ENCODE data around the gene SHROOM4. TPM values are rescaled to one million over a fixed set of nuclear protein-coding genes. Genes with fewer than 3 reads are reported as not detected.

The SHROOM4 gene
- total RNA-seq, 1 experiment from 2014 or later, result 2.1 TPM

- no peak overlapping the region for H4K91ac ChIP-seq (ENCODE audit: insufficient read length, low read depth, low read length)
- H3K79me1 ChIP-seq (ENCODE audit: insufficient read depth, low read depth, low read length, poor library complexity, severe bottlenecking), result no peaks in the 10 kb centered on the region
- Mint-ChIP-seq H3K9me3 (peaks cover 44 to 61% of the 10 kb centered on the region in 2 experiments), H3K4me1 (peaks cover 10 to 15% of the 10 kb centered on the region in 2 experiments), H3K36me3 (ENCODE audit: insufficient read depth in 1 of 3, low read depth in 3 of 3) (no peaks in the 10 kb centered on the region; a peak in 1 of 7 replicates), H3K4me3 (no peak overlapping the region), H3K27me3 (ENCODE audit: low read depth) (no peaks in the 10 kb centered on the region), H3K27ac (no peak overlapping the region)
- H3K27ac ChIP-seq (ENCODE audit: insufficient read length, low read depth, low read length), result no peak overlapping the region
- H3K56ac ChIP-seq (ENCODE audit: insufficient read length, low read depth, low read length), result no peak overlapping the region
- H3K9me3 ChIP-seq (ENCODE audit: control insufficient read depth, low read depth, low read length), result no peaks in the 10 kb centered on the region
- H2BK120ac ChIP-seq (ENCODE audit: low read depth, low read length, poor library complexity, severe bottlenecking), result no peak overlapping the region
- no peak overlapping the region for H3K4me2 ChIP-seq (ENCODE audit: insufficient read depth, insufficient read length, low read length)
- H3K23ac ChIP-seq (ENCODE audit: insufficient read length, low read depth, low read length), result no peak overlapping the region
- no peak for TF ChIP-seq CTCF (conservative IDR thresholded peaks at IDR 0.05)
- no peak overlapping the region for H3K4ac ChIP-seq (ENCODE audit: low read depth, low read length)
- H3K18ac ChIP-seq (ENCODE audit: insufficient read length, low read depth, low read length), result no peak overlapping the region
- no peak overlapping the region for H2BK15ac ChIP-seq (ENCODE audit: low read depth, low read length)
- no peaks in the 10 kb centered on the region for H4K20me1 ChIP-seq (ENCODE audit: control insufficient read depth, insufficient read depth, insufficient read length)
- H3K27me3 ChIP-seq (ENCODE audit: insufficient read depth, low read length), result no peaks in the 10 kb centered on the region
- WGBS (ENCODE audit: extremely low coverage, insufficient read length, low lambda C conversion rate), result no CpG with 5 or more reads among the region's 4 CpGs
- no peak overlapping the region for H2BK12ac ChIP-seq (ENCODE audit: insufficient read length, low read depth, low read length)
- H3K4me1 ChIP-seq (ENCODE audit: insufficient read depth, low read length), result peaks cover 2% of the 10 kb centered on the region; the same call in 1 of the 2 replicates
- no peak overlapping the region for H3T11ph ChIP-seq (ENCODE audit: low read length)
- no peaks in the 10 kb centered on the region for H3K79me2 ChIP-seq (ENCODE audit: insufficient read depth, low read length)
- H2AFZ ChIP-seq (ENCODE audit: low read length), result no peak overlapping the region
- DNase-seq, result no peak
- no peaks in the 10 kb centered on the region for H3K23me2 ChIP-seq (ENCODE audit: insufficient read length, low read depth, low read length, poor library complexity, severe bottlenecking)
- no peak overlapping the region for H2AK5ac ChIP-seq (ENCODE audit: insufficient read length, low read length)
- no peak overlapping the region for H3K14ac ChIP-seq (ENCODE audit: insufficient read depth, low read length)
- no peak overlapping the region for H2BK20ac ChIP-seq (ENCODE audit: low read depth, low read length, poor library complexity, severe bottlenecking)
- H4K8ac ChIP-seq (replicated peaks; ENCODE audit: insufficient read length, low read depth, low read length), result no peak overlapping the region
- no peak overlapping the region for H2BK5ac ChIP-seq (ENCODE audit: insufficient read length, low read length)
- H4K5ac ChIP-seq (ENCODE audit: insufficient read length, low read depth, low read length), result no peak overlapping the region
- no peak overlapping the region for H3K9ac ChIP-seq (ENCODE audit: extremely low read depth, insufficient read length, low read length)
These were observed 187.6 kb downstream of the SHROOM4 start for GRCh38 chrX:50626432-50626831.
